B cell (primary cell): ENCODE data around the gene RSPRY1.

Experiments
- CTCF ChIP-seq: fragments of 200-600 bp; IDR thresholded peaks from one replicate; pipeline ENCODE4 v1.8.0; 2022; ENCODE audit warnings: antibody characterized with exemption, mild to moderate bottlenecking
- EZH2 ChIP-seq: IDR thresholded peaks from 2 replicates; pipeline ENCODE4 v1.6.1; 2012; ENCODE audit warnings: borderline replicate concordance, low read depth, mild to moderate bottlenecking, moderate library complexity, low read length; ENCODE audit not compliant: insufficient read depth, poor library complexity, severe bottlenecking

GRCh38 chr16:57283959-57284208 lies 97.8 kb downstream of the RSPRY1 start:
- no peak for TF ChIP-seq CTCF
- TF ChIP-seq EZH2: no peak
